ENCODE results near the gene RALGPS2.
A peak's percentile ranks its signal among the peaks of the same experiment; 100 is the strongest.

Gene RALGPS2

DNA sequence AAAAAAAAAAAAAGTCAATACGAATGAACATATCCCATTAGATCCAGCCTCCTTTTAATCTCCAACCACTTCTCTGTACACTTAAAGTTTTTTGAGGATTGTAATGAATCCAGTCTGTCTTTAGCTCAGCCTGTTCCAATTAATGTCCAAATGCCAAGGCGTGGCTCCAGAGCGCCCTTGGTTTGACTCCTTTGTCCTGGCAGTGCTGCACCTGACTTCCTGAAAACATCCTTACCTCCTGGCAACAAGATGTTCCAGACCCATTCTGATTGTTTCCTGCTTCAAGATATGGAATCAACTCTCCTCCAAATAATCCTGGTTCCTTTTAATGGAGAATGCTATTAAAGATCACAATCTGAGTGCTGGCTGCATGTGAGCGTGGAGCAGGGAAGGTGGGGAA lies 226.6 kb downstream of the RALGPS2 start:
- Histone ChIP-seq H2AFZ (ENCODE audit: insufficient read depth, low read length, poor library complexity) (no peak overlapping the region), H2BK12ac (ENCODE audit: low read length) (no peak overlapping the region), H2AK5ac (ENCODE audit: low read length) (no peak overlapping the region), H3K23ac (ENCODE audit: low read length) (no peak overlapping the region), H3K18ac (ENCODE audit: low read length) (no peak overlapping the region), H3K79me1 (ENCODE audit: low read length) (no peaks in the 10 kb centered on the region), H3K4me3 (ENCODE audit: low read depth, low read length) (no peak overlapping the region), H2BK120ac (ENCODE audit: insufficient read depth, low read length, poor library complexity) (no peak overlapping the region), H3K14ac (ENCODE audit: low read length) (no peak overlapping the region), H3K27ac (ENCODE audit: low read depth, low read length) (no peak overlapping the region), H4K12ac (ENCODE audit: low read depth, low read length) (no peak overlapping the region), H3K4me1 (ENCODE audit: control insufficient read depth in 1 of 2, insufficient read depth in 2 of 2, low read length in 2 of 2) (no peaks in the 10 kb centered on the region), H3K9ac (ENCODE audit: low read length) (no peak overlapping the region), H3K4me2 (ENCODE audit: low read length) (no peak overlapping the region), H3K79me2 (ENCODE audit: control insufficient read depth, insufficient read depth, low read length, poor library complexity) (no peaks in the 10 kb centered on the region), H4K91ac (ENCODE audit: low read depth, low read length) (no peak overlapping the region), H3K4ac (ENCODE audit: low read depth, low read length) (no peak overlapping the region), H3K27me3 (ENCODE audit: insufficient read depth, low read length) (no peaks in the 10 kb centered on the region), H3K9me3 (ENCODE audit: insufficient read depth, low read depth, low read length) (peaks cover 4% of the 10 kb centered on the region), H4K8ac (ENCODE audit: low read depth, low read length) (no peak overlapping the region), H2BK5ac (ENCODE audit: low read depth, low read length, poor library complexity) (no peak overlapping the region), H3K36me3 (ENCODE audit: control insufficient read depth in 1 of 2, insufficient read depth in 2 of 2, low read length in 2 of 2) (no peaks in the 10 kb centered on the region)
- no CpG with 5 or more reads among the region's 4 CpGs for WGBS (ENCODE audit: extremely low coverage, insufficient coverage, insufficient read length)
- no peak for DNase-seq

DNA sequence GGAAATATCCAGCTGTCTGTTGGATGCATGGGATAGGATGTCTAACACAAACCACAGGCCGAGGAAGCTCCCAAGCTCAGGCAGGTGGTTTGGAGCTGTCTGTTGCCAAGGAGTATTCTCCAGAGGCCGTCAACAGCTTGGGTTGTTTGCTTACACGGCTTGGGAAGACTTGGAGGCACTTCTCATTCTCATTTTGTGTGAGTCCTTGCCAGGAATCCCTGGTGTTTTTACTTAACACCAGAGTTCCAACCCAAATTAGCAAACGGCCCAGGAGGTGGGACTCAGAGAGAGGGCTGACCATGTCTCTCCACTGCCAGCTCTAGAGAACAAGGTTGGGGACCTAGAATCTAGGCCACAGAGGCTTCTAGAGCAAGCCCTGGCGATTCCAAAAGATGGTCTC lies 228.0 kb downstream of the RALGPS2 start:
- Histone ChIP-seq H3K14ac (ENCODE audit: low read length) (no peak overlapping the region), H3K4me2 (ENCODE audit: low read length) (no peak overlapping the region), H3K9me3 (ENCODE audit: insufficient read depth, low read depth, low read length) (peaks cover 4% of the 10 kb centered on the region), H3K9ac (ENCODE audit: low read length) (no peak overlapping the region), H2BK5ac (ENCODE audit: low read depth, low read length, poor library complexity) (no peak overlapping the region), H3K4ac (ENCODE audit: low read depth, low read length) (no peak overlapping the region), H2AK5ac (ENCODE audit: low read length) (no peak overlapping the region), H2BK120ac (ENCODE audit: insufficient read depth, low read length, poor library complexity) (no peak overlapping the region), H3K27me3 (ENCODE audit: insufficient read depth, low read length) (no peaks in the 10 kb centered on the region), H3K79me2 (ENCODE audit: control insufficient read depth, insufficient read depth, low read length, poor library complexity) (no peaks in the 10 kb centered on the region), H4K91ac (ENCODE audit: low read depth, low read length) (no peak overlapping the region), H3K4me3 (ENCODE audit: low read depth, low read length) (no peak overlapping the region), H3K23ac (ENCODE audit: low read length) (no peak overlapping the region), H3K27ac (ENCODE audit: low read depth, low read length) (no peak overlapping the region), H3K79me1 (ENCODE audit: low read length) (no peaks in the 10 kb centered on the region), H3K18ac (ENCODE audit: low read length) (no peak overlapping the region), H3K4me1 (ENCODE audit: control insufficient read depth in 1 of 2, insufficient read depth in 2 of 2, low read length in 2 of 2) (no peaks in the 10 kb centered on the region), H2BK12ac (ENCODE audit: low read length) (no peak overlapping the region), H2AFZ (ENCODE audit: insufficient read depth, low read length, poor library complexity) (no peak overlapping the region), H3K36me3 (ENCODE audit: control insufficient read depth in 1 of 2, insufficient read depth in 2 of 2, low read length in 2 of 2) (no peaks in the 10 kb centered on the region), H4K12ac (ENCODE audit: low read depth, low read length) (no peak overlapping the region), H4K8ac (ENCODE audit: low read depth, low read length) (no peak overlapping the region)
- DNase-seq = no peak
- WGBS (ENCODE audit: extremely low coverage, insufficient coverage, insufficient read length) = no CpG with 5 or more reads among the region's 5 CpGs

DNA sequence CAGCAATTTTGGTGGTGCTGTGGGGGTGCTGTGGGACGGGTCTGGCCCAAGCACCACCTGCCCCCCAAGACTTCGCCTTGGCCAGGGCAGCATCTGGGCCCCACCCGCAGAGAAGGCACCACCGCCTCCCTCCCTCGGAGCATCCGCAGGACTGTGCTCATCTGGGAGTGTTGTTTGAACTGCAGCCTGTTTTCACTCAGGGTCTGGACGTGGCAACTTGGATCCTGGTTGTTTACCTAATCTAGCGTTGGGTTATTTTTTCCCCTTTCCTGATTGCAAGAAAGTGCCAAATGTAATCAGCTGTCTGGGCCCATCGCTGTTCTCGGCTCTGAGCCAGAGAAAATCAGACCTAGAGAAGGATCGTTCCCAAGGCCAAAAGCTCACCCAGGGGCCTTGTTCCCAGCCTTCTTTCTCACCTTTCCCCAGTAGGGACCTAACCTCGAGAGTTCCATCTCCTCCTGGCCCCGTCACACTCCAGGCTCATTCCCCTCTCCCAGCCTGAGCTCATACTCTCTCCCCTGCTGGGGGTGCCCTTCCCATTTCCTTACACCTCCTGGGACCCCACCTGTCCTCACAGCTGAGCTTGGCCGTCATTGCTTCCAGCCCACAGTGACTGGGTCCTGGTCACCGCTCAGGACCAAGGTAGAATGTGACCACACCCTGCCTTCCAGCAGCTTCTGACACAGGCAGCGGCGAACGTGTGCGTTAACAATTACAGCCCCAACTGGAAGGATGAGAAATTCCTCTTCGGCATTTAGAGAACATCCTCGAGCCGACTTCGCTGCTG lies 228.7 kb downstream of the RALGPS2 start:
- Histone ChIP-seq H3K4me1 (ENCODE audit: control insufficient read depth in 1 of 2, insufficient read depth in 2 of 2, low read length in 2 of 2) (no peaks in the 10 kb centered on the region), H3K9me3 (ENCODE audit: insufficient read depth, low read depth, low read length) (peaks cover 4% of the 10 kb centered on the region), H3K4me3 (ENCODE audit: low read depth, low read length) (no peak overlapping the region), H3K23ac (ENCODE audit: low read length) (no peak overlapping the region), H3K79me1 (ENCODE audit: low read length) (no peaks in the 10 kb centered on the region), H2BK120ac (ENCODE audit: insufficient read depth, low read length, poor library complexity) (no peak overlapping the region), H3K18ac (ENCODE audit: low read length) (no peak overlapping the region), H3K27me3 (ENCODE audit: insufficient read depth, low read length) (no peaks in the 10 kb centered on the region), H2BK12ac (ENCODE audit: low read length) (no peak overlapping the region), H3K79me2 (ENCODE audit: control insufficient read depth, insufficient read depth, low read length, poor library complexity) (no peaks in the 10 kb centered on the region), H3K9ac (ENCODE audit: low read length) (no peak overlapping the region), H2AFZ (ENCODE audit: insufficient read depth, low read length, poor library complexity) (no peak overlapping the region), H4K91ac (ENCODE audit: low read depth, low read length) (no peak overlapping the region), H2AK5ac (ENCODE audit: low read length) (no peak overlapping the region), H3K4ac (ENCODE audit: low read depth, low read length) (no peak overlapping the region), H2BK5ac (ENCODE audit: low read depth, low read length, poor library complexity) (no peak overlapping the region), H3K4me2 (ENCODE audit: low read length) (no peak overlapping the region), H3K27ac (ENCODE audit: low read depth, low read length) (no peak overlapping the region), H4K8ac (ENCODE audit: low read depth, low read length) (no peak overlapping the region), H3K14ac (ENCODE audit: low read length) (no peak overlapping the region), H4K12ac (ENCODE audit: low read depth, low read length) (no peak overlapping the region), H3K36me3 (ENCODE audit: control insufficient read depth in 1 of 2, insufficient read depth in 2 of 2, low read length in 2 of 2) (no peaks in the 10 kb centered on the region)
- peak in 1 of 2 donors; percentile 32 for DNase-seq
- WGBS (ENCODE audit: extremely low coverage, insufficient coverage, insufficient read length) = no CpG with 5 or more reads among the region's 23 CpGs

DNA sequence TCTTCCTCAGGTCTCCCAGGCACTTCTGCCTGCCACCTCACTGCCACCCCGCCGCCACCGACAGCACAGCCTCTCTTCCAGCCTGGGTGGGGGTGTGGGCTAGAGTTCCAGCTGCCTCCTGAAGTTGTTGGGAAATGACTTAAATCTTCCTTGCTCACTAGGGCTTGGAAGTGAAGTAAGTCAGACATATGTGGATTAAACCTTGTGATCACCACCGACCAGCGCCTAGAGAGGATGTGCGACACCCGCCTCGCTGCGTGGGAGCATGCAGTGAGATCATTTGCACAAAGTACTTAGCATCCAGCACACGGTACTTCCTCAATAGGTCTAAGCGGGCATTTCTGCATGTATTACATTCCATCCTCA lies 229.3 kb downstream of the RALGPS2 start:
- peak in 1 of 2 donors; percentile 39 for DNase-seq
- peaks cover 6% of the 10 kb centered on the region for H3K9me3 ChIP-seq (ENCODE audit: insufficient read depth, low read depth, low read length)
- H3K18ac ChIP-seq (ENCODE audit: low read length) = no peak overlapping the region

More for the DNA sequence above, 229.3 kb downstream of the RALGPS2 start:
- Histone ChIP-seq H2BK5ac (ENCODE audit: low read depth, low read length, poor library complexity) (no peak overlapping the region), H4K12ac (ENCODE audit: low read depth, low read length) (no peak overlapping the region), H3K23ac (ENCODE audit: low read length) (no peak overlapping the region), H2AFZ (ENCODE audit: insufficient read depth, low read length, poor library complexity) (no peak overlapping the region), H3K79me2 (ENCODE audit: control insufficient read depth, insufficient read depth, low read length, poor library complexity) (no peaks in the 10 kb centered on the region), H2BK120ac (ENCODE audit: insufficient read depth, low read length, poor library complexity) (no peak overlapping the region), H3K14ac (ENCODE audit: low read length) (no peak overlapping the region), H2BK12ac (ENCODE audit: low read length) (no peak overlapping the region), H3K4me3 (ENCODE audit: low read depth, low read length) (no peak overlapping the region), H3K4ac (ENCODE audit: low read depth, low read length) (no peak overlapping the region), H3K27me3 (ENCODE audit: insufficient read depth, low read length) (no peaks in the 10 kb centered on the region), H4K8ac (ENCODE audit: low read depth, low read length) (no peak overlapping the region), H3K79me1 (ENCODE audit: low read length) (no peaks in the 10 kb centered on the region), H3K4me1 (ENCODE audit: control insufficient read depth in 1 of 2, insufficient read depth in 2 of 2, low read length in 2 of 2) (no peaks in the 10 kb centered on the region), H2AK5ac (ENCODE audit: low read length) (no peak overlapping the region), H4K91ac (ENCODE audit: low read depth, low read length) (no peak overlapping the region), H3K27ac (ENCODE audit: low read depth, low read length) (no peak overlapping the region), H3K9ac (ENCODE audit: low read length) (no peak overlapping the region), H3K36me3 (ENCODE audit: control insufficient read depth in 1 of 2, insufficient read depth in 2 of 2, low read length in 2 of 2) (no peaks in the 10 kb centered on the region), H3K4me2 (ENCODE audit: low read length) (no peak overlapping the region)
- no CpG with 5 or more reads among the region's 11 CpGs for WGBS (ENCODE audit: extremely low coverage, insufficient coverage, insufficient read length)
